GM10266 (cell line): Measurements from ENCODE around the gene LOXL1.

Source experiments
- DNase-seq: peaks from one replicate; pipeline ENCODE4 v3.0.0; 2012; ENCODE audit errors: extremely low spot score
- TF ChIP-seq, protein P1 (sequence below): IDR thresholded peaks from 2 replicates; pipeline ENCODE4 v1.5.1; 2012; ENCODE audit warnings: mild to moderate bottlenecking, low read depth; ENCODE audit not compliant: control insufficient read depth, insufficient read depth; ENCODE audit errors: missing control alignments

LOXL1 gene

DNA sequence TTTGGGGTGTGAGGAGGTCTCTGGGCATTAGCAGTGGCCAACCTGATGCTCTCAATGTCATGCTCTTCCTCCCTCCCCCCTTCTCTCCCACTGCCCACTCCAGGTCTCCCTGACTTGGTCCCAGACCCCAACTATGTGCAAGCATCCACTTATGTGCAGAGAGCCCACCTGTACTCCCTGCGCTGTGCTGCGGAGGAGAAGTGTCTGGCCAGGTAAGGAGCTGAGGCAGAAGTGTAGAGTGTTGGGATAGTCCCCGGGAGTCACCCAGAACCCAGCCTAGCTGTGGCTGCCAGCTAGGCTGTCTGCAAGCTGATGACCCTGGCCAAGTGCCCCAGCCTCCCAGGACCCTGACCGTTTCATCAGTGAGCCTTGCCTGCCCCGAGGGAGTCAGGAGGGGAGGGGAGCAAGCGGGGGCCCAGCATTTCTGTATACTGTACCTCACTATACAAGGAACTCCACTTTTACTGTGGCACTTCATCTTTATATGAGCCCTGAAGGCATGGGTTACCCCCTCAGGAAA, 16.5 kb downstream of the LOXL1 start:
- no peak for DNase-seq
- TF ChIP-seq, protein P1, sequence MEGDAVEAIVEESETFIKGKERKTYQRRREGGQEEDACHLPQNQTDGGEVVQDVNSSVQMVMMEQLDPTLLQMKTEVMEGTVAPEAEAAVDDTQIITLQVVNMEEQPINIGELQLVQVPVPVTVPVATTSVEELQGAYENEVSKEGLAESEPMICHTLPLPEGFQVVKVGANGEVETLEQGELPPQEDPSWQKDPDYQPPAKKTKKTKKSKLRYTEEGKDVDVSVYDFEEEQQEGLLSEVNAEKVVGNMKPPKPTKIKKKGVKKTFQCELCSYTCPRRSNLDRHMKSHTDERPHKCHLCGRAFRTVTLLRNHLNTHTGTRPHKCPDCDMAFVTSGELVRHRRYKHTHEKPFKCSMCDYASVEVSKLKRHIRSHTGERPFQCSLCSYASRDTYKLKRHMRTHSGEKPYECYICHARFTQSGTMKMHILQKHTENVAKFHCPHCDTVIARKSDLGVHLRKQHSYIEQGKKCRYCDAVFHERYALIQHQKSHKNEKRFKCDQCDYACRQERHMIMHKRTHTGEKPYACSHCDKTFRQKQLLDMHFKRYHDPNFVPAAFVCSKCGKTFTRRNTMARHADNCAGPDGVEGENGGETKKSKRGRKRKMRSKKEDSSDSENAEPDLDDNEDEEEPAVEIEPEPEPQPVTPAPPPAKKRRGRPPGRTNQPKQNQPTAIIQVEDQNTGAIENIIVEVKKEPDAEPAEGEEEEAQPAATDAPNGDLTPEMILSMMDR, result no peak

DNA sequence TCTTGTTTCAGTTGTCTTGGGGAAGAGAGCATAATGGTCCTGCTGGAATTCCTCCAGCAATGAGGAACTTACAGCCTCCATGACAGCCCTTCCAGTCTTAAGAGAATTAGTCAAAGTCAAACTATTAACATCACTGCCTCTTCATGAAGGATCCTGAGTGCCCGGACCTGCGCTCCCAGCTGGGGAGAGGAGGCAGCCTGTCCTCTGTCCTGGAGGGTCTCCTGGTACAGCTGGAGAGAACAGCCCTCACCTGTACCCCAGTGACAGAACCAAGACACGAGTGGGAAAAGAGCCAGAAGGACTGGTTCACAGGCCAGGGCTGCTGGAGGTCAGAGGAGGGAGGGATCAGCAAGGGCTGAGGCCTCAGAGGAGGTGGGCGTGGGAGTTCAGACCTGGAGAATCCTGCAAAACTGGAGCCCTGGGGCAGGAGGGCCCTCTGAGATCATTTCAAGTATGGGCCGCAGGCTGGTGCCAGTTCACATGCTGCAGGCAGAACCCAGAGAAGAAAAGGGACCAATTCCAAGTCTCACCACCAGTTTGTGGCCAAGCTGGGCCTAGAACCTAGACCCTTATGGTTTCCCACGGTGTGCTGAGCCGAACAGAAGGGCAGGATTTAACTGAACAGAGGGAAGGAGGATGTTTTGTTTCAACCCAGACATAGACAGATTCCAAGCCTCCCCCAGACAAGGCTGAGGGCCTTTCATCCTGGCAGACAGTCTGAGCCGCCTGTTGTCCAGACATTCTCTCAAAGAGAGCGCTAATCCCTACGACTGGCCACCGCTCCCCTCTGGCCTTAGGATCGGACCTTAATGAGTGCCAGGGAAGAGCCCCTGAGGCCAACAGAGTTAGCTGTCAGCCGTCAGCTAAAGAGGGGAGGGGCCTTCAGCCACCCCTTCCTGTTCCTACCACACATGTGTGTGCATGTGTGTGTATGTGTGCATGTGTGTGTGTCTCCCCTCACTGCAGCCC, 18.2 kb downstream of the LOXL1 start:
- TF ChIP-seq, protein P1, result no peak
- no peak for DNase-seq

DNA sequence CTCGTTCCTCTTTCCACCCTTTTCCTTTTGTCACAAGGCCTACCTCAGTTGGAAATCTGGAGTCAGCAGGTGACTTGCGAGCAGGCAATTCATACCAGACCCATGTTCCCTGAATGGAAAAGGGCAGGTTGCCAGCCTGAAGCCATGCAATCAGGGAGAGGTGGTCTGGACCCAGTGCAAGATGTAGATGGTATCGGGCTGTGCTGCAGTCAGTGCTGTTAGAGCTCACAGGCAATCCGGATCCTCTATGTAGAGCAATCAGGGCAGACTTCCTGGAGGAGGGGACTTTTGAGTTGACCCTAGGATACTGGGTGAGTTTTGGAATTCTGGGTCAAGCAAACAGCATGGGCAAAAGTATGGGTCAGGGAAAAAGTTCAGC, 18.9 kb downstream of the LOXL1 start:
- TF ChIP-seq, protein P1, result no peak
- no peak for DNase-seq

DNA sequence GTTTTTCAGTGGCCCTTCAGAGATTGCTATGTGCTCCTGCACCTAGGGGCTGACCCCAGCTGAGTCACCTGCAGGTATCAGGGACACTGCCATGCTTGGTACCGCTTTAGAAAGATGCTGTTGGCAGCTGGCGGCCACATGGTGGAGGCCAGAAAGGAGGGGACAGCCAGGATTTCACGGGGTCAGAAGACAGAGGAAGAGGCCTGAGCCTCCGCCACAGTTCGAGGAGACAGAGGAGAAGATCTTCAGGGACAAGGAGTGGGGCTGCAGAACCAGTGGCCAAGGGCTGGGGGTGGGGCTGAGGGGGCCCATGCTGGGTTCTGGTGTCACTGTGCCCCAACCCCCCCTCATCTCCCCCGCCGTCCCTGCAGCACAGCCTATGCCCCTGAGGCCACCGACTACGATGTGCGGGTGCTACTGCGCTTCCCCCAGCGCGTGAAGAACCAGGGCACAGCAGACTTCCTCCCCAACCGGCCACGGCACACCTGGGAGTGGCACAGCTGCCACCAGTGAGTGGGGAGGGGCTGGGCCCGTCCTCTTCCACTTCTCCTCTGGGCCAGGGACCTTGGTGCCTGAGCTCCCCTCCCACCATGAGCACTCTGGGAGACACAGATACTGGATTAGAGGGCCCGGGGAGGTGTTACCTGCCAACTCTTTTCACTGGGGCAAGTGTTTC, 19.9 kb downstream of the LOXL1 start:
- no peak for DNase-seq
- TF ChIP-seq, protein P1, result no peak

DNA sequence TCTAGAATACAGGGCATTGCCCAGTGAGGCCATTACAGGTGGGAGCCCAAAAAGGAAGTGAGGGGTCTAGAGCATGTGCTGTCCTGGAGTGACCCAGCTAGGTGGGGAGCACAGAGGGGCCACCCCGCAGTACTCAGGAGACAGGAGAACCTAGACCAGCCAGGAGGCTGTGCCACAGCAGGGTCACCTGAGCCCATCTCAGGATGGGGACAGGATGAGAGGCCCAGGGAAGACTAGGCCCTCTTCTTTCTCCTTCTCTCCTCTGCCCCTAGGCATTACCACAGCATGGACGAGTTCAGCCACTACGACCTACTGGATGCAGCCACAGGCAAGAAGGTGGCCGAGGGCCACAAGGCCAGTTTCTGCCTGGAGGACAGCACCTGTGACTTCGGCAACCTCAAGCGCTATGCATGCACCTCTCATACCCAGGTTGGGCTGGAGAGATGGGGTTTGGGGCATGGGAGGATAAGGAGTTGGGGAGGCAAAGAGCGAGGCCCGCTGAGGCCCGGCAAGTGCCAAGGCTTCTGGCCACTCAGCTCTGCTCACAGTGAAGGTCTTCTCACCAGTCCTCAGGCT, 20.6 kb downstream of the LOXL1 start:
- TF ChIP-seq, protein P1, result no peak
- DNase-seq, result no peak

DNA sequence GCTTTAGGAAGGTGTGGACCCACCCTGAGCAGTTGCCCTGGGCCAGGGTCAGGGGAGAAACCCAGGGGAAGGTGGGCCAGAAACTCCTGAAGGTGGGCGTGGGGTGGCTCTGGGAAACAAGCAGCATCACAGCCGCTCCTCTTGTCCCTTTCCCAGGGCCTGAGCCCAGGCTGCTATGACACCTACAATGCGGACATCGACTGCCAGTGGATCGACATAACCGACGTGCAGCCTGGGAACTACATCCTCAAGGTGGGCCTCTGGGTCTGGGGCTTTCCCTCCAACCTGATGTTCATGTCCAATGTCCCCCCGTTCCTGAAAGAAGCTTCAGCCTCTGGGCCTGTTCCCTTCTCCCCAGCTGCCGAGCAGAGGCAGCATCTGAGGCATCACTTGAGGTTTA, 21.4 kb downstream of the LOXL1 start:
- TF ChIP-seq, protein P1, result no peak
- no peak for DNase-seq

DNA sequence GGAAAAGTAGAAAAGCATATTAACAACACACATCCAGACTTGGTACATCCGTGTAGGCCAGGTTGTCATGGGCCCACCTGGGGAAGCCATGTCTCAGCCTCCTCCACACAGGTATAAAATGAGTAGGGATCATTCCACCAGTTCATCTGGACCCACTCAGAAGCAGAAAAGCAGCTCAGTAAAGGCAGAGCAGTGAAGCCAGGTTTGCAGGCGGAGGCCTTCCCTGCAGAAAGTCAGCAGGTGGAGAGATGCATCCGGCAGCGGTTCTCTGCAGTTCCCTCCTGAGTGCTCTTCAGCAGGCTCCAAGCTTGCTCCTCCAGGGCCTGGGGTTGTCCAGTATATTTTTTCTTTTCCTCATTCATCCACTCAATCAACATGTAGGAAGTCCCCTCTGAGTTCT, 22.1 kb downstream of the LOXL1 start:
- TF ChIP-seq, protein P1, result no peak
- DNase-seq, result no peak
